ENCODE results near the gene PPP6R3.

Gene PPP6R3

GRCh38 chr11:68663482-68664010 lies 203.0 kb downstream of the PPP6R3 start:
- no peak overlapping the region for H3K4me3 ChIP-seq (replicated peaks in 1 of 2; ENCODE audit: low read depth in 2 of 2, low read length in 2 of 2)
- DNase-seq (ENCODE audit: low read depth in 2 of 2) = no peak
- TF ChIP-seq CTCF (IDR thresholded peaks at IDR 0.05; ENCODE audit: low read depth, low read length) = no peak

- no peak overlapping the region for H3K4me3 ChIP-seq (replicated peaks in 1 of 2; ENCODE audit: low read depth in 2 of 2, low read length in 2 of 2)
- no peak for DNase-seq (ENCODE audit: low read depth in 2 of 2)
- no peak for TF ChIP-seq CTCF (IDR thresholded peaks at IDR 0.05; ENCODE audit: low read depth, low read length)
Measured at GRCh38 chr11:68664141-68664540, 203.6 kb downstream of the PPP6R3 start.

- no peak for TF ChIP-seq CTCF (IDR thresholded peaks at IDR 0.05; ENCODE audit: low read depth, low read length)
- H3K4me3 ChIP-seq (replicated peaks in 1 of 2; ENCODE audit: low read depth in 2 of 2, low read length in 2 of 2) = no peak overlapping the region
Measured at GRCh38 chr11:68664906-68665305, 204.4 kb downstream of the PPP6R3 start.

More at GRCh38 chr11:68664906-68665305, 204.4 kb downstream of the PPP6R3 start:
- DNase-seq (ENCODE audit: low read depth in 2 of 2) = no peak
